Measurements from ENCODE around the gene HAPSTR1.

DNA sequence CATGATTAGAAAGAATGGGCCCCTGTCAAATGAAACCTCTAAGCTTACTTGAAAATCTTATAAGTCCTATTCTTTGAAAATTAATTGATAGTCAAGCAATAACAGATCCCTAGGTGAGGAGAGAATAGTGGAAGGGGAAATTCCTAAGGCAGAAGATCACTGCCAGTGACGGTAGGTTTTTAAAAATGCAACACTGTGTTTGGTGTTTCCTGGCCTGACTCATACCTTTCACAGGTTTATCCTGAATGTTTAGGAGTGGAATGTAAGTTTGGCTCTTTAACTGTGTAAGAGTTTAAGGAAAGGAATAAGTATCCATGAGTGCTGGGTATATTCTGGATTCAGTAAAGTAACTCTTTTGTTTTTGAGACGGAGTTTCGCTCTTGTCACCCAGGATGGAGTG is 23.8 kb downstream of the HAPSTR1 start:
- TF ChIP-seq POLR2AphosphoS5 (IDR thresholded peaks at IDR 0.05; ENCODE audit: low read depth, low read length), result no peak
- TF ChIP-seq, protein P1, sequence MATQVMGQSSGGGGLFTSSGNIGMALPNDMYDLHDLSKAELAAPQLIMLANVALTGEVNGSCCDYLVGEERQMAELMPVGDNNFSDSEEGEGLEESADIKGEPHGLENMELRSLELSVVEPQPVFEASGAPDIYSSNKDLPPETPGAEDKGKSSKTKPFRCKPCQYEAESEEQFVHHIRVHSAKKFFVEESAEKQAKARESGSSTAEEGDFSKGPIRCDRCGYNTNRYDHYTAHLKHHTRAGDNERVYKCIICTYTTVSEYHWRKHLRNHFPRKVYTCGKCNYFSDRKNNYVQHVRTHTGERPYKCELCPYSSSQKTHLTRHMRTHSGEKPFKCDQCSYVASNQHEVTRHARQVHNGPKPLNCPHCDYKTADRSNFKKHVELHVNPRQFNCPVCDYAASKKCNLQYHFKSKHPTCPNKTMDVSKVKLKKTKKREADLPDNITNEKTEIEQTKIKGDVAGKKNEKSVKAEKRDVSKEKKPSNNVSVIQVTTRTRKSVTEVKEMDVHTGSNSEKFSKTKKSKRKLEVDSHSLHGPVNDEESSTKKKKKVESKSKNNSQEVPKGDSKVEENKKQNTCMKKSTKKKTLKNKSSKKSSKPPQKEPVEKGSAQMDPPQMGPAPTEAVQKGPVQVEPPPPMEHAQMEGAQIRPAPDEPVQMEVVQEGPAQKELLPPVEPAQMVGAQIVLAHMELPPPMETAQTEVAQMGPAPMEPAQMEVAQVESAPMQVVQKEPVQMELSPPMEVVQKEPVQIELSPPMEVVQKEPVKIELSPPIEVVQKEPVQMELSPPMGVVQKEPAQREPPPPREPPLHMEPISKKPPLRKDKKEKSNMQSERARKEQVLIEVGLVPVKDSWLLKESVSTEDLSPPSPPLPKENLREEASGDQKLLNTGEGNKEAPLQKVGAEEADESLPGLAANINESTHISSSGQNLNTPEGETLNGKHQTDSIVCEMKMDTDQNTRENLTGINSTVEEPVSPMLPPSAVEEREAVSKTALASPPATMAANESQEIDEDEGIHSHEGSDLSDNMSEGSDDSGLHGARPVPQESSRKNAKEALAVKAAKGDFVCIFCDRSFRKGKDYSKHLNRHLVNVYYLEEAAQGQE (IDR thresholded peaks at IDR 0.05; ENCODE audit: insufficient read depth in 1 of 2, low read depth in 2 of 2, low read length in 2 of 2), result no peak
- TF ChIP-seq TAF1 (IDR thresholded peaks at IDR 0.05; ENCODE audit: borderline replicate concordance, insufficient read depth, low read length), result no peak
- no peak for TF ChIP-seq FOXP2 (optimal IDR thresholded peaks at IDR 0.05; ENCODE audit: borderline replicate concordance, extremely low read depth, extremely low read length, insufficient read depth)
- no peak for TF ChIP-seq SIN3A (IDR thresholded peaks at IDR 0.05; ENCODE audit: borderline replicate concordance, insufficient read depth, low read length)
